Stimulated activated CD4-positive, alpha-beta T cell treated with anti-CD3 and anti-CD28 coated beads, TNF-alpha, amount 100 ng/mL, for 1 hour (primary cell): Measurements from ENCODE around the gene TSPEAR.

Experiments
- DNase-seq, 3 donors: peaks; one replicate each; pipeline ENCODE4 v3.0.0-alpha.2; 2020; ENCODE audit warnings: low read depth in 3 of 3, low spot score in 1 of 3

TSPEAR gene

GRCh38 chr21:44521928-44522752 is 189.2 kb downstream of the TSPEAR start:
- no peak for DNase-seq

GRCh38 chr21:44521301-44521927 is 190.0 kb downstream of the TSPEAR start:
- no peak for DNase-seq

GRCh38 chr21:44520326-44521300 is 190.8 kb downstream of the TSPEAR start:
- no peak for DNase-seq

- DNase-seq, result no peak
These were observed 191.7 kb downstream of the TSPEAR start for GRCh38 chr21:44519346-44520325.

GRCh38 chr21:44518686-44519085 is 192.7 kb downstream of the TSPEAR start:
- no peak for DNase-seq

DNA sequence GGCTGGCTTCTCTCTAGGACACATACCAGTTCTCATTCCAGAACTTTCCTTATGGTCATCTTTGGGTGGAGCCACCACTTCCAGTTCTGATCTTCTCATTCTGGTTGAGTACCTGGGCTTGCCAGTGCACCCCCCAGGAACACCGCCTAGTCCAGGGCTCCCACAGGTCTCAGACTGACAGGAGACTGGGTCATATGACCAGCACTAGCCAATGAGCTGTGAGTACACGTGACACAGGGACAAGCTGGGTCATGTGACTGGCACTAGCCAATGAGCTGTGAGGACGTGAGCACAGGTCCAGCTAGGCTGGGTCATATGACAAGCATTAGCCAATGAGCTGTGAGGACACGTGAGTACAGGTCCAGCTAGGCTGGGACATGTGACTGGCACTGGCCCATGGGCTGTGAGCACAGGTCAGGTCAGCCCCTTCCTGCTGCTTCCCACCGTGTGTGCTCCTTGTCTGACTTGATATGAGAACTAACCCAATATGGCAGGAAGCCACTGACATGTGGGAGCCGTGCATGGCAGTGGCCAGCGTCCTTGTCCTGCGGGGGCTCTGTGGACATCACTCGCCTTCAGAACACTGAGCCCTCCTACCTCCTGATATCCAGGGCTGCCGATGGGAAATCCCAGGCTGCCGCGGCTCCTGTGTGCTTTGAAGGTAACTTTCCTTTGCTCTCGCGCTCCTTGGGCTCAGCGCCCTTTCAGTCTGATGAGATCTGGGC is 194.0 kb downstream of the TSPEAR start:
- no peak for DNase-seq

DNA sequence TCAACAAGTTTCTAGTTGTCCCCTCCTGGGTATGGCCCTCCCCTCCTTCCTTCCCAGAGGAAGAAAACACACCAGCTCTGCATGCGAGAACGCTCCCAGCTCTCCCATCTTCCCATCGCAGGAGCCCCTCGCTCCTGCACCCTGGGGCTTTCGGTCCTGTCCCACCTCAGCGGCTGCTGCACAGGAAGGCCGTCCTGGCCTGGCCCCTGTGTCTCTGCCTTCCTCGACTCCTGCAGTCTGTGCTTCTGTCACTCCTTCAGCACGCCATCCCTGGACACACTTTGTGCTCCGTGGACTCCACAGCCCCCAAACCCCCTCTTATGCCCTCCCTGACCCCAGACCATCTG is 194.6 kb downstream of the TSPEAR start:
- DNase-seq, result no peak

DNA sequence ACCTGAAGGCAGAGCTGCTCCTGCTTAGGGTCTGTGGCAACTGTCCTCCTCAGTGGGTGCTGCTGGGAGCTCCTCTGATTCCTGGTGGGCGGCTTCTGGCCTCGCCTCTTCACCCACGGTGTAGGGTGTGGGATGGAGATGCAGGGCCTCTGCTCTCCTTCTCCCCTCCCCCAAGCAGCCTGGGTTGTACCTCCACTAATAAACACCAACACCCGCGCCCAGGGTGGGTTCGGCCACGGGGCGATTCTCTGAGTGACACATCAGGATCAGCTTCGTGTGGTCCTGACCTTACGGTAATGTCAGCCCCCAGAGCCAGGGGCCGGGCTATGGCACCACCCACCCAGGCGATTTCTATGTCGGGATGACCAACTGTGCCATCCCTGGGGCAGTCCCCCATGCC is 195.0 kb downstream of the TSPEAR start:
- DNase-seq, result no peak

DNA sequence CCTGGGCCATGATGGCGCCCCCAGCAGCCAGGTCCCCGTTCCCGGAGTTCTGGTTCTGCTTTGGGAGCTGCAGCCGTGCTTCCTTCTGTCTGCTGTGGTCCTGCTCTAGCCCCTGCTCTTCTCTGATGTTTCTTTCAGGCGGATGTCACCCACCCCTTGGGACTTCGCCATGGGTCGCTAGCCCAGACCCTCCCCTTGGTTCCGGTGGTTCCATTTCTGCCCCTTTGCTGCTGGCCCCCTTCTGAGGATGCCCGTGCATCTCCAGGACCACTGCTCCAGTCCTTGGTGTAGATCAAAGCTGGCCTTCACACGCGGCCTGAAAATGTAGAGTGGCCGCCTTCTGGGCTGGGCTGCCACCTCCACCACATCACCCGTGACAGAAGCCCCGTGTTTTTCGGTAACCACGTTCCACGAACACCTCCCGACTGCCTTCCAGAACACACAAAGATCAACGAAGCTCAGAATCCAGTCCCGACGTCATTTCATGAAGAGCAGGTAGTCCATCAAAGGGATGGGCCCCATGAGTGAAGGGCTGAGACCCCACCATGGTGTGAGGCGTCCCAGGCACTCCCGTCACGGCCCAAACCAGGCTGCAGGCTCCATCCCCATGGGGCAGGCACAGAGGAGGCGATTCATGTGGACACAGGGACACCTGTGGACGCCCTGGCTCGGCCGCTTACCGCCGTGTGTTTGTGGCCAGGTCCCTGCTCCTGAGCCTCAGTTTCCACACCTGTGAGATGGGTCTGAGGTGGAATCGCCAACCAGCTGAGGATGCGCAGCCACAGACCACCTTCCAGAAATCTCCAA is 195.8 kb downstream of the TSPEAR start:
- no peak for DNase-seq

DNA sequence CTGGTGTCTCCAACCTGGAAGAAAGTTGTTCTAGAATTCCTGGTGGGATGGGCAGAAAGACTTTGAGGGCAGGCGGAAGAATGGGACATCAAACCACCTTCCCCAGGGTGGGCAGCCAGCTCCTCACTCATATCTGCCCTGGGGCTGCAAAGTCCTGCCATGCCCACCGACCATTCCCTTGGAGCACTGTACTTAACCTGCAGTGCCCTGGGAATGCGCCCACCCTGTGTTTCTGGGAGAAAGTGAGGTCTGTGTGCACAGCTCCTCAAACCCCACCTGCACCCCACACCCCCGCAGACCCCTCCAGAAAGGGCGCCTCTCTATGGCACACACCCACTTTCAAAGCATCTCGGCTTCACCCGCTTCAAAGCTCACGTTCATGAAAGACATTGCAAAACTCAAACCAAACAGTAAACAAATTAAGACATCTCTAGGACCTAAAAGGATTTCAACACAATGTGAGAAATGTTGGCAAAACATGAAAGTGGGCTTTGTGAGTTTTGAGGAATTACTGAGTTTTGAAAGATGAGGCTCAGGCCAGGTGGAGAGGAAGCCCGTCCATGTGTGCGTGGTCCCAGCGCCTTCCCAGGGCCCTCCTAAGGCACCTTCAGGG is 196.5 kb downstream of the TSPEAR start:
- no peak for DNase-seq

DNA sequence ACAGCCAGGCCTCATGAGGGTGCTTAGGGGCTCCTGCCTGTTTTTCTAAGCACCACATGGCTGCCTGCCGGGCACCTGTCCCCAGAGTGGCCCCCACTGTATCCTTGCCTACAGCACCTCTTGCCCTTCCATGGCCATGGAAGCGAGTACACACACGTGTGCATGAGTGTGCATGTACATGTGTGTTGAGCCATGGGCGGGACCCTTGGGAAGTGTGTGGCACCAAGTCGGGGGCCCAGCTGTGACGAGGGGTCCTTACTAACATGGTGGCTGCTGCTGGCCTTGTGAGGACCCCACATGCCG is 197.2 kb downstream of the TSPEAR start:
- no peak for DNase-seq

- DNase-seq, result no peak
These were observed 197.8 kb downstream of the TSPEAR start for GRCh38 chr21:44513389-44514217.

DNA sequence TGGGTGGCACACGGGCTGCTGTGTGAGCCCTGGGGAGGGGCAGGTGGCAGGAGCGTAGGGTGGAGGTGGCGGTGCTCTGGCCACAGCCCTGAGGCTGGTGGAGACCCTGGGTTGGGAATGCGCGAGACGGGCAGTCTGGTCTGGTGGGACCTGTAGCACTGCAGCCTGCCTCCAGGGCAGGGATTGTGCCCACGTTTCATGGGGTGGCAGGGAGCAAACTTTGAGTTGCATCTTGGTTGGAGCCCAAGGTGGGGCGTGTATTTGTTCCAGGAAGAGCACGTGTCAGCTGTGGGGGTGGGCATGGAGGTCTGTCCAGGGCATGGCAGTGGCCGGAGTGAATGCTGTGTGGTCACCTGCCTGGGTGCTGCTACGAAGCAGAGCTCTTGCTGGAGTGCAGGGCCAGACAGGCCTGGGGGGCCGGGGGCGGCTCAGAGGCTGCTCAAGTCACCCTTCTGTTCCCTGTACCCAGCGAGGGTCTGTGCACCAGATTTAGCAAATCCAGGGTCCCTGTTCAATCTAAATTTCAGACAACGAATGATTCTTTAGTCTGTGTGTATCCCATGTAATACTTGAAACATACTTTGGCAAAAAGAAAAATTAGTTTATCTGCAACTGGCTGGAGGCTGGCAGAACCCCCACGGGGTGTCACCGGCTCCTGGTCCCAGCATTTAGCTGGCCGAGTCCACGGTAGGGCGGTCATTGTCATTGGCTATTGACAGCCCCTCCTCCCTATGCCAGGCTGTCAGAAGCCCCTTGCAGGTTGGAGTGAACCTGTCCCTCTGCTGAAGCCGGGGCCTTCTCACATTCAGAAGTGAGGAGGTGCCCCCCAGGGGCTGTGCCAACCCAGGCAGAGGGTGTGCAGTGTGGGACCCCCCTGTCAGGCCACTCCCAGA is 198.6 kb downstream of the TSPEAR start:
- DNase-seq, result no peak

- no peak for DNase-seq
These were observed 199.5 kb downstream of the TSPEAR start for GRCh38 chr21:44511938-44512275.

- no peak for DNase-seq
These were observed 200.0 kb downstream of the TSPEAR start for GRCh38 chr21:44511219-44511937.

- DNase-seq, result peak; percentile 42 to 73 (median 71)
These were observed 200.7 kb downstream of the TSPEAR start for GRCh38 chr21:44510508-44511218.
